Measurements from ENCODE around the gene C17orf114.

C17orf114 gene

DNA sequence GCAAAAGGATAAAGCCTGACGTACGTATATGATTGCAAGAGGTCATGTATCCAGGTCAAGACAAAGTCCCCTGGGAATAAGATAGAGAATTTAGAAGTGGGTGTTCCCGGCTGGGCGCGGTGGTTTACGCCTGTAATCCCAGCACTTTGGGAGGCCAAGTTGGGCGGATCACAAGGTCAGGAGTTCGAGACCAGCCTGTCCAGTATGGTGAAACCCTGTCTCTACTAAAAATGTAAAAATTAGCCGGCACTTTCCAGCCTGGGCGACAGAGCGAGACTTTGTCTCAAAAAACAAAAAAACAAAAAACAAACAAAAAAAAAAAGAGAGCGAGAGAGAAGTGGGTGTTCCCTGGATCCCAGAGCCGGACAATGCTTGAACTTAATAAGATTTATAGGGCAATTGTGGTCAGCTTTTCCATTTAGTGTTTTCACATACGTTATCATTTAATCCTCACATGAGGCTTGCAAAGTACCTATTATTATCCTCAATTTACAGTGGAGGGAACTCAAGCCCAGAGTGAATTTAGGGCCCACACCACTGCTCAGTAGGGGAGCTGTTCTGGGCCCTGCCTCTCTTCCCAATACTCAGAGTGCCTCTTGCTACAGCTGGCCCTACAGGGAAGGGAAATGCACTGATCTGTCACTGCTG is 13.8 kb downstream of the C17orf114 start:
- no peak for DNase-seq (ENCODE audit: insufficient read length, low spot score)
- no peak for FAIRE-seq

DNA sequence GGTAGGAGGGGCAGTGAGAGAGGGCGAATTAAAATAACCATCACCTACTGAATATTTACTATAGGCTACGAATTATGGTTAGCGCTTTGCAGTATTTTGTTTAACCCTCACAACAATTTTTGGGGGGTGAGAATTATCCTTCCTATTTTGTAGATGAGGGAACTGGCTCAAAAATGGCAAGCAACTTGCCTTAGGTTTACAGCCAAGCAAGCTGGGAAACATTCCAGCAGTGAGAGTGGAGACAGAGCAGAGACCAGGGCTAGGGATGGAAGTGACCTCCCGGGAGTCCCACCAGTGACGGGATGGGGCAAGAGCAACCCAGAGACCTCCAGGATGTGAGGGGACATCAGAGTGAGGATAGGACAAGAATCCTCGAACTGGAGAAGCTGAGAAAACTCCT is 15.6 kb downstream of the C17orf114 start:
- DNase-seq (ENCODE audit: insufficient read length, low spot score) (no peak), FAIRE-seq (no peak)

GRCh38 chr17:4786106-4786511 is 16.0 kb downstream of the C17orf114 start, which contains the start of gene VMO1:
VMO1 (minus strand) TSS chr17:4786364; CDS start chr17:4786352, 12 bp downstream.
- DNase-seq (ENCODE audit: insufficient read length, low spot score): no peak
- FAIRE-seq: no peak

- DNase-seq (ENCODE audit: insufficient read length, low spot score): no peak
- FAIRE-seq: no peak
Measured at GRCh38 chr17:4785311-4786105, 16.6 kb downstream of the C17orf114 start.

DNA sequence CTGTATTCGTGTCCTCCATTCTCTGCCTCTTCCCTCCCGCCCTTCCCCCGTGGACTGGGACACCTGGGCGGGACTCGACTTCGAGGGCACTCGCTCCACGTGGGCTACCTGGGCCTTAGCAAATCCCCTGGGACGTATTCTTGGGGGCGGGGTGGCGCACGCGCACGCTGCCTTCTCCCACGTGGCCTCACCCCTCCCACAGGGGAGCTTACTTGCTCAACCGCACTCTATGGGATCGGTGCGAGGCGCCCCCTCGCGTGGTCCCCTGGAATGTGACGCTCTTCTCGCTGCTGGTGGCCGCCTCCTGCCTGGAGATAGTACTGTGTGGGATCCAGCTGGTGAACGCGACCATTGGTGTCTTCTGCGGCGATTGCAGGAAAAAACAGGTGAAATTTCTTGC is 19.5 kb downstream of the C17orf114 start:
- DNase-seq (ENCODE audit: insufficient read length, low spot score) (no peak), FAIRE-seq (no peak)

DNA sequence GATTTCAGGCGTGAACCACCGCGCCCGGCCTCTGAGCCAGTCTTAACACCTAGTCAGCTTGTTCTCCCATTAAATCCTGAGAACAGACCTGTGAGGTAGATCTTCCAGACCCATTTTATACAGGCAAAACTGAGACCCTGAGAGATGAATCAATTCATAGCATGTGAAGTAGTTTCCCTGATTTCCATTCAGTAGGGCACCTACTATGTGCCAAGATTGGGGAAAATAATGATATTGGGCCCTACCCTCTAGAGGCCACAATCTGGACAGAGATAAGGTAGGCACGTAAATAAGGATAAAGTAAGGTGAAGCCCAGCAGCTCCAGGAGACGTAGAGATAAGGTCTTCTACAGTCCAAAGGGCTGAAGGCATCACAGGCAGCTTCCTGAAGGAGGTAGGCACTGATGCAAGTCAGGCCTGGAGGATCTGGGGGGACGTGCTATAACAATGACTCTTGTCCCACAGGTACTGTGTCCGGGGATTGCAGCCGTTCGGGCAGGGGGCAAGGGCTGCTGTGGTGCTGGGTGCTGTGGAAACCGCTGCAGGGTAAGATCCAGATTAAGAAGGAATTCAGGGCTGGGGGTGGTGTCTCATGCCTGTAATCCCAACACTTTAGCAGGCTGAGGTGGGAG is 21.7 kb downstream of the C17orf114 start:
- DNase-seq (ENCODE audit: insufficient read length, low spot score) (no peak), FAIRE-seq (no peak)

DNA sequence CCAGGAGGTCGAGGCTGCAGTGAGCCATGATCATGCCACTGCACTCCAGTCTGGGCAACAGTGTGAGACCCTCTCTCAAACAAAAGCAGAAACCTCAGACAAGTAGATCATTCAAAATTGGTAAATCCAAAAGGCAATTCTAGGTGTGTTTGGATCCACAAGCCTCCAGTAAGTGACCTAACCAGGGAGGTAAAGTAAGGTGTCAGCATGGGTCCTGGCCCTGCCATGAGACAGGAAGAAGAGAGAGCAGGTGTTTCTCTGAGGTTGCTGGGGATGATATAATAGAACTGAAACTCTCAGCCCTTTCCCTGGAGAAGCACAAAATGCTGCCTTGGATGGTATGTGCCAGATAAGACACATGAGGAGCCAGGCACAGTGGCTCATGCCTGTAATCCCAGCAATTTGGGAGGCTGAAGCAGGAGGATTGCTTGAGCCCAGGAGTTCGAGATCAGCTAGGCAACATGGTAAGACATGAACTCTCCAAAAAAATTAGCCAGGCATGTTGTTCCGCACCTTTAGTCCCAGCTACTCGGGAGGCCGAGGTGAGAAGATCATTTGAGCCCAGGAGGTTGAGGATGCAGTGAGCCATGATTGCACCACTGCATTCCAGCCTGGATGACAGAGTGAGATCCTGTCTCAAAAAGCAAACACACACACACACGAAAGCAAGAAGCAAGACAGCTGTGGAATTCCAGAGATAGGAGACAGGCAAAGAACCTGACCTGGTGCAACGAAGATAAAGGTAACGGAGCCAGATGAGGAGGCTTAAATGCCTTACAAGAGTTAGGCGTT is 24.0 kb downstream of the C17orf114 start:
- no peak for FAIRE-seq
- DNase-seq (ENCODE audit: insufficient read length, low spot score): no peak

DNA sequence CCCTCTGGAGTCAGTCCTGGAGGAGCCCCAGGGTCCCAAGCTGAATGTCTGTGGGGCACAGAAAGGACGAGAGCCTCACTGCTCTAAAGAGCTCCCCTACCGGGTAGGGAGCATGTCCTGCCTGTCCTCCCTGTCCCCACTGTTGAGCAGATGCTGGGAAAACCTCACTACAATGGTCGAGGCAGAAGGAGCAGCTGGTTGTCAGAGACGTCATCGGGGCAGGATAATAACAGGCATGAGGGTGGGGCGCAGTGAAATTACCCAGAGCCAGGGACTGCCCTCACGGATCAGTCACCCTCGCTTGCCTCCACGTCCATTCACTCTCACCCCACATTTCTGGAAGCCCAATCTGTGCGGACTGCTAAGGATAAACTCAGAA is 29.9 kb downstream of the C17orf114 start:
- no peak for DNase-seq (ENCODE audit: insufficient read length, low spot score)
- FAIRE-seq: no peak

DNA sequence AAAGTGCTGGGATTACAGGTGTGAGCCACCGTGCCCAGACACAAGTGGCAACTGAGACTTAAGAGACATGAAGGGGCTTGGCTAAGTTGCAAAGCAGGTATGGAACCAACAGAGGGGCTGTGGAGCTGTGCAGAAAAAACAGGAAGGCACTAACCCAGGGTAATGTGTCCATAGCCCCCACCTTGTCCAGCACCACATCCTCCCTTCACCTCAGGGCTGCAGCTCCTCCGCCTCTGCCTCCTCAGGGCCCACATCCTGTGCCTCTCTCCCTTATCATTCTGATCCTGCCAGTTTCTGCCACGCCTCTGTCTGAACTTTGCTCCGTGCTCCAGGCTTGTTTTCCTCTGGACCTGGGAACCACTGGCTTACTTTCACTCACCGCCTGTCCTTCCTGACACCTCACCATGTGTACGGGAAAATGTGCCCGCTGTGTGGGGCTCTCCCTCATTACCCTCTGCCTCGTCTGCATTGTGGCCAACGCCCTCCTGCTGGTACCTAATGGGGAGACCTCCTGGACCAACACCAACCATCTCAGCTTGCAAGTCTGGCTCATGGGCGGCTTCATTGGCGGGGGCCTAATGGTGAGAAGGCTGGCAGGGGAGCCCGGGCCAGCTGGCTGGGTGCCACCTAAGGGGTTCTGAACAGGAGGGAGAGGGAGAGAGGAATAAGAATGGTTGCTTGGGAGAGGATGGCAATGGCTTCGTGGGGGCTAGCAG is 30.5 kb downstream of the C17orf114 start, which contains the start of gene TM4SF5:
TM4SF5 (plus strand) TSS at position 368 of the 716 bp plus-strand sequence; CDS start at position 405, 37 bp downstream.
- peak; percentile 28 for FAIRE-seq
- no peak for DNase-seq (ENCODE audit: insufficient read length, low spot score)

GRCh38 chr17:4769628-4770027 is 32.5 kb downstream of the C17orf114 start:
- DNase-seq (ENCODE audit: insufficient read length, low spot score) (no peak), FAIRE-seq (no peak)

DNA sequence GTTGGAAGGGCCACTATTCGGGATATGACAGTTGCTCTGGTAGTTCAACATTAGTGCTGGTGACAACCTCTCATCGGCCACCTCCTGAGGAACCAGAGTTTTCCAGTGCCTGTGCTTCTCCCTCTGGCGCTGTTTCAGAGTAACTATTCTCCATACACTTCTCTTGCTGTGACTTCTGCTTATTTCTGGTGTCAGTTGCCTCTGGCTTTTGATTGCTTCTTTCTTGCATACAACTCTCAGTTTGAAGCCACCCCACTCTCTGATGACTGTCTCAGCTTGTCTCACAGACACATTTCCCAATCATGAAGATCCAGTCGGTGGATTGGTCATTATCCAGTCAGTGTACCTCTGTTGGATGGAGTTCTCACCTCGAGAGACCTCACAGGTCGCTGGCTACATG is 33.8 kb downstream of the C17orf114 start:
- FAIRE-seq (no peak), DNase-seq (ENCODE audit: insufficient read length, low spot score) (no peak)

DNA sequence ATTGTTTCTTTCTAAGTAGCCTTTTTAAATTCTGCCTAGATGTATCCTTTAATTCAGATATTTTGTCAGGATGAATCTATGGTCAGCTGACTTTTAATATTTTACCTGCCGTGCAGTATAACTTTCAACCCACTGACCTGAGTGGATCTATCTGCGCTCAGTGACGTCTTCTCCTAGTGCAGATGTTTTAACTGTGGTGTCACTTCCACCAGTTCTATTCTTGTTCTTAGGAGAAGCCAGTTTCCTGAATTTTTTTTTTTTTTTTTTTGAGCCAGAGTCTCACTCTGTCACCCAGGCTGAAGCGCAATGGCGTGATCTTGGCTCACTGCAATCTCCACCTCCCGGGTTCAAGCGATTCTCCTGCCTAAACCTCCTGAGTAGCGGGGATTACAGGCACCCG is 35.4 kb downstream of the C17orf114 start:
- FAIRE-seq: no peak
- no peak for DNase-seq (ENCODE audit: insufficient read length, low spot score)

- FAIRE-seq: no peak
- DNase-seq (ENCODE audit: insufficient read length, low spot score): no peak
Measured at GRCh38 chr17:4766201-4766600, 35.9 kb downstream of the C17orf114 start.

GRCh38 chr17:4764595-4764994 is 37.5 kb downstream of the C17orf114 start:
- DNase-seq (ENCODE audit: insufficient read length, low spot score) (no peak), FAIRE-seq (no peak)

- DNase-seq (ENCODE audit: insufficient read length, low spot score): no peak
- no peak for FAIRE-seq
Measured at GRCh38 chr17:4759776-4760236, 42.3 kb downstream of the C17orf114 start.

- DNase-seq (ENCODE audit: insufficient read length, low spot score) (no peak), FAIRE-seq (no peak)
Measured at GRCh38 chr17:4753392-4753791, 48.7 kb downstream of the C17orf114 start.

DNA sequence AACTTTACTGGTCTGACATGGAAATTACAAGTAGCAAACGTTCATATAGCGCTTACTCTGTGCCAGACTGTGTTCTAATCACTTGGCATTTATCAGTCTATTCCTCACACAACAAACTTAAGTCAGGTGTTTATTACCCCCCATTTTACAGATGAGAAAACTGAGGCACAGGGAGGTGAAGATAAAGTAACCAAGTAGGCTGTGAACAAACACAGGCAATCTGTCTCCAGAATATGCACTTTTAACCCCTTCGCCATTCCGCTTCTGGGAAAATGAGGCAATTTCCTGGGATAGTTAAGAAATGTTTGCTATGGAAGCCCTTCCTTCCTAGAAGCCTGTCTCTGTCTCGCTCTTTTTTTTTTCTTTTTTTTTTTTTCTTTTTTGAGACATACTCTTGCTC is 50.2 kb downstream of the C17orf114 start:
- DNase-seq (ENCODE audit: insufficient read length, low spot score) (no peak), FAIRE-seq (no peak)
